Naive B cell (primary cell): ENCODE measurements around the gene ABCD2. TPM values are rescaled to one million over a fixed set of nuclear protein-coding genes. Genes with fewer than 3 reads are reported as not detected.
A peak's percentile ranks its signal among the peaks of the same experiment; 100 is the strongest.
"Not testable (repeated sequence)": the region's sequence is repeated elsewhere in the genome, so short reads cannot be mapped to it uniquely, and the experiment has no call there.

ENCODE experiments used
- ATAC-seq, 2 donors: fragments of 150-1000 bp; cut with Tn5 transposase; 2 replicates each; pipeline ENCODE4 v1.10.0; 2021; ENCODE audit warnings: low read depth in 2 of 2, mild to moderate bottlenecking in 2 of 2, moderate library complexity in 2 of 2
- DNase-seq: peaks from one replicate; pipeline ENCODE4 v3.0.0; 2022
- H3K27ac Mint-ChIP-seq, 6 donors: one replicate each; pipeline ENCODE4 v1.8.0; 2020 to 2022; ENCODE audit warnings: mild to moderate bottlenecking in 6 of 6, mixed read lengths in 6 of 6, moderate library complexity in 5 of 6, inconsistent platforms in 2 of 6
- H3K27me3 Mint-ChIP-seq, 3 donors: one replicate each; pipeline ENCODE4 v1.8.0; 2021 to 2022; ENCODE audit warnings: mixed read lengths in 3 of 3, mild to moderate bottlenecking in 1 of 3
- H3K36me3 Mint-ChIP-seq, 2 donors: one replicate each; pipeline ENCODE4 v1.8.0; 2020 to 2022; ENCODE audit warnings: mixed read lengths in 2 of 2, inconsistent platforms in 1 of 2, mild to moderate bottlenecking in 1 of 2
- H3K4me1 Mint-ChIP-seq, 3 donors: one replicate each; pipeline ENCODE4 v1.8.0; 2020 to 2022; ENCODE audit warnings: mixed read lengths in 3 of 3, inconsistent platforms in 1 of 3, mild to moderate bottlenecking in 1 of 3, moderate library complexity in 1 of 3
- H3K4me3 Mint-ChIP-seq, 8 donors: one replicate each; pipeline ENCODE4 v1.8.0; 2020 to 2022; ENCODE audit warnings: mild to moderate bottlenecking in 8 of 8, mixed read lengths in 8 of 8, moderate library complexity in 8 of 8, inconsistent platforms in 2 of 8
- H3K9me3 Mint-ChIP-seq, 7 donors: one replicate each; pipeline ENCODE4 v1.8.0; 2020 to 2022; ENCODE audit warnings: mixed read lengths in 7 of 7, mild to moderate bottlenecking in 5 of 7, inconsistent platforms in 2 of 7, moderate library complexity in 1 of 7
- polyA plus RNA-seq, 6 donors: library from polyadenylated mRNA; unstranded; fragments of 300-500 nt; fragmentation: Illumina TruSeq; gene quantifications; one replicate each; pipeline ENCODE4 v1.2.3, GENCODE V29; 2021; ENCODE audit warnings: low read depth in 6 of 6

Gene ABCD2
- polyA plus RNA-seq, 6 donors from 2014 or later, result 0.26 to 1.1 (median 0.30) TPM; not detected in 1

- no peaks in the 10 kb centered on the region for H3K36me3 Mint-ChIP-seq
- H3K27ac Mint-ChIP-seq, result peak overlapping the region in 1 of 6 donors; percentile 61
- no peaks in the 10 kb centered on the region for H3K9me3 Mint-ChIP-seq
- no peak overlapping the region for H3K4me3 Mint-ChIP-seq
- H3K4me1 Mint-ChIP-seq, result no peaks in the 10 kb centered on the region
- H3K27me3 Mint-ChIP-seq, result no peaks in the 10 kb centered on the region
- DNase-seq (no peak), ATAC-seq (no peak)
Measured at GRCh38 chr12:39605996-39606395, 13.6 kb downstream of the ABCD2 start.

GRCh38 chr12:39605501-39605900, 14.1 kb downstream of the ABCD2 start:
- no peak overlapping the region for H3K27ac Mint-ChIP-seq
- H3K4me1 Mint-ChIP-seq, result no peaks in the 10 kb centered on the region
- ATAC-seq (no peak), DNase-seq (no peak)
- H3K4me3 Mint-ChIP-seq, result no peak overlapping the region
- no peaks in the 10 kb centered on the region for H3K9me3 Mint-ChIP-seq
- H3K27me3 Mint-ChIP-seq, result no peaks in the 10 kb centered on the region
- no peaks in the 10 kb centered on the region for H3K36me3 Mint-ChIP-seq

GRCh38 chr12:39603065-39603464, 16.5 kb downstream of the ABCD2 start:
- H3K4me3 Mint-ChIP-seq, result no peak overlapping the region
- H3K27me3 Mint-ChIP-seq, result no peaks in the 10 kb centered on the region
- ATAC-seq, result no peak
- no peak for DNase-seq
- no peak overlapping the region for H3K27ac Mint-ChIP-seq
- no peaks in the 10 kb centered on the region for H3K9me3 Mint-ChIP-seq
- H3K4me1 Mint-ChIP-seq, result no peaks in the 10 kb centered on the region
- H3K36me3 Mint-ChIP-seq, result no peaks in the 10 kb centered on the region

GRCh38 chr12:39601951-39602350, 17.7 kb downstream of the ABCD2 start:
- not testable (repeated sequence) for H3K9me3 Mint-ChIP-seq, ATAC-seq, H3K27me3 Mint-ChIP-seq, H3K4me1 Mint-ChIP-seq, H3K4me3 Mint-ChIP-seq, H3K27ac Mint-ChIP-seq, H3K36me3 Mint-ChIP-seq, DNase-seq

- Mint-ChIP-seq H3K9me3 (no peaks in the 10 kb centered on the region), H3K27me3 (no peaks in the 10 kb centered on the region), H3K36me3 (no peaks in the 10 kb centered on the region), H3K4me3 (no peak overlapping the region), H3K27ac (no peak overlapping the region), H3K4me1 (no peaks in the 10 kb centered on the region)
- ATAC-seq (no peak), DNase-seq (no peak)
Measured at GRCh38 chr12:39595928-39596327, 23.7 kb downstream of the ABCD2 start.

- DNase-seq (no peak), ATAC-seq (no peak)
- no peaks in the 10 kb centered on the region for H3K9me3 Mint-ChIP-seq
- no peaks in the 10 kb centered on the region for H3K4me1 Mint-ChIP-seq
- no peak overlapping the region for H3K27ac Mint-ChIP-seq
- H3K4me3 Mint-ChIP-seq, result no peak overlapping the region
- no peaks in the 10 kb centered on the region for H3K36me3 Mint-ChIP-seq
- no peaks in the 10 kb centered on the region for H3K27me3 Mint-ChIP-seq
Measured at GRCh38 chr12:39592295-39592694, 27.3 kb downstream of the ABCD2 start.

GRCh38 chr12:39588348-39588747, 31.3 kb downstream of the ABCD2 start:
- Mint-ChIP-seq H3K4me3 (no peak overlapping the region), H3K27ac (no peak overlapping the region), H3K9me3 (no peaks in the 10 kb centered on the region), H3K27me3 (no peaks in the 10 kb centered on the region), H3K4me1 (no peaks in the 10 kb centered on the region), H3K36me3 (no peaks in the 10 kb centered on the region)
- DNase-seq (no peak), ATAC-seq (no peak)

- no peak overlapping the region for H3K4me3 Mint-ChIP-seq
- no peaks in the 10 kb centered on the region for H3K36me3 Mint-ChIP-seq
- H3K27ac Mint-ChIP-seq, result no peak overlapping the region
- H3K9me3 Mint-ChIP-seq, result no peaks in the 10 kb centered on the region
- ATAC-seq (peak; percentile 41 to 58), DNase-seq (peak; percentile 3)
- no peaks in the 10 kb centered on the region for H3K27me3 Mint-ChIP-seq
- H3K4me1 Mint-ChIP-seq, result no peaks in the 10 kb centered on the region
Measured at GRCh38 chr12:39587225-39587624, 32.4 kb downstream of the ABCD2 start.

GRCh38 chr12:39586816-39587215, 32.8 kb downstream of the ABCD2 start:
- H3K4me3 Mint-ChIP-seq, result no peak overlapping the region
- no peak for ATAC-seq
- no peaks in the 10 kb centered on the region for H3K27me3 Mint-ChIP-seq
- H3K4me1 Mint-ChIP-seq, result no peaks in the 10 kb centered on the region
- H3K36me3 Mint-ChIP-seq, result no peaks in the 10 kb centered on the region
- no peak overlapping the region for H3K27ac Mint-ChIP-seq
- DNase-seq, result no peak
- no peaks in the 10 kb centered on the region for H3K9me3 Mint-ChIP-seq

- no peaks in the 10 kb centered on the region for H3K36me3 Mint-ChIP-seq
- H3K27ac Mint-ChIP-seq, result no peak overlapping the region
- no peaks in the 10 kb centered on the region for H3K9me3 Mint-ChIP-seq
- H3K4me3 Mint-ChIP-seq, result no peak overlapping the region
- ATAC-seq (no peak), DNase-seq (no peak)
- H3K27me3 Mint-ChIP-seq, result no peaks in the 10 kb centered on the region
- no peaks in the 10 kb centered on the region for H3K4me1 Mint-ChIP-seq
Measured at GRCh38 chr12:39581592-39581991, 38.0 kb downstream of the ABCD2 start.

- DNase-seq, result no peak
- no peak overlapping the region for H3K4me3 Mint-ChIP-seq
- no peak for ATAC-seq
- no peaks in the 10 kb centered on the region for H3K36me3 Mint-ChIP-seq
- no peaks in the 10 kb centered on the region for H3K4me1 Mint-ChIP-seq
- H3K27ac Mint-ChIP-seq, result peak overlapping the region in 1 of 6 donors; percentile 81
- H3K27me3 Mint-ChIP-seq, result no peaks in the 10 kb centered on the region
- no peaks in the 10 kb centered on the region for H3K9me3 Mint-ChIP-seq
Measured at GRCh38 chr12:39575498-39575875, 44.1 kb downstream of the ABCD2 start.

GRCh38 chr12:39574785-39575497, 44.7 kb downstream of the ABCD2 start:
- Mint-ChIP-seq H3K4me3 (no peak overlapping the region), H3K27me3 (no peaks in the 10 kb centered on the region), H3K4me1 (no peaks in the 10 kb centered on the region), H3K27ac (no peak overlapping the region), H3K36me3 (no peaks in the 10 kb centered on the region), H3K9me3 (peaks cover 0 to 3% (median 0%) of the 10 kb centered on the region in 7 donors)
- DNase-seq (no peak), ATAC-seq (no peak)

GRCh38 chr12:39574378-39574777, 45.2 kb downstream of the ABCD2 start:
- peaks cover 0 to 8% (median 4%) of the 10 kb centered on the region in 7 donors for H3K9me3 Mint-ChIP-seq

GRCh38 chr12:39573971-39574370, 45.6 kb downstream of the ABCD2 start:
- no peaks in the 10 kb centered on the region for H3K4me1 Mint-ChIP-seq
- no peaks in the 10 kb centered on the region for H3K36me3 Mint-ChIP-seq
- H3K27ac Mint-ChIP-seq, result no peak overlapping the region
- H3K9me3 Mint-ChIP-seq, result peaks cover 0 to 9% (median 5%) of the 10 kb centered on the region in 7 donors
- no peaks in the 10 kb centered on the region for H3K27me3 Mint-ChIP-seq
- no peak overlapping the region for H3K4me3 Mint-ChIP-seq
- DNase-seq, result no peak
- no peak for ATAC-seq

More at GRCh38 chr12:39574378-39574777, 45.2 kb downstream of the ABCD2 start:
- DNase-seq, result no peak
- Mint-ChIP-seq H3K4me3 (no peak overlapping the region), H3K27me3 (no peaks in the 10 kb centered on the region), H3K36me3 (no peaks in the 10 kb centered on the region), H3K27ac (no peak overlapping the region), H3K4me1 (no peaks in the 10 kb centered on the region)
- ATAC-seq, result no peak

GRCh38 chr12:39572551-39572950, 47.1 kb downstream of the ABCD2 start:
- Mint-ChIP-seq H3K36me3 (no peaks in the 10 kb centered on the region), H3K27me3 (no peaks in the 10 kb centered on the region), H3K4me3 (no peak overlapping the region), H3K9me3 (peaks cover 0 to 9% (median 6%) of the 10 kb centered on the region in 7 donors), H3K27ac (peak overlapping the region in 1 of 6 donors; percentile 43), H3K4me1 (no peaks in the 10 kb centered on the region)
- ATAC-seq (no peak), DNase-seq (no peak)
